ENCODE results near the gene BRSK2. TPM values are rescaled to one million over a fixed set of nuclear protein-coding genes. Genes with fewer than 3 reads are reported as not detected.

BRSK2 gene
- total and polyA plus RNA-seq, 9 of the 15 experiments (the other 6 are each of a cell fraction or from before 2014, with no cell fraction given): 0.06 to 0.52 (median 0.18) TPM; not detected in 5

DNA sequence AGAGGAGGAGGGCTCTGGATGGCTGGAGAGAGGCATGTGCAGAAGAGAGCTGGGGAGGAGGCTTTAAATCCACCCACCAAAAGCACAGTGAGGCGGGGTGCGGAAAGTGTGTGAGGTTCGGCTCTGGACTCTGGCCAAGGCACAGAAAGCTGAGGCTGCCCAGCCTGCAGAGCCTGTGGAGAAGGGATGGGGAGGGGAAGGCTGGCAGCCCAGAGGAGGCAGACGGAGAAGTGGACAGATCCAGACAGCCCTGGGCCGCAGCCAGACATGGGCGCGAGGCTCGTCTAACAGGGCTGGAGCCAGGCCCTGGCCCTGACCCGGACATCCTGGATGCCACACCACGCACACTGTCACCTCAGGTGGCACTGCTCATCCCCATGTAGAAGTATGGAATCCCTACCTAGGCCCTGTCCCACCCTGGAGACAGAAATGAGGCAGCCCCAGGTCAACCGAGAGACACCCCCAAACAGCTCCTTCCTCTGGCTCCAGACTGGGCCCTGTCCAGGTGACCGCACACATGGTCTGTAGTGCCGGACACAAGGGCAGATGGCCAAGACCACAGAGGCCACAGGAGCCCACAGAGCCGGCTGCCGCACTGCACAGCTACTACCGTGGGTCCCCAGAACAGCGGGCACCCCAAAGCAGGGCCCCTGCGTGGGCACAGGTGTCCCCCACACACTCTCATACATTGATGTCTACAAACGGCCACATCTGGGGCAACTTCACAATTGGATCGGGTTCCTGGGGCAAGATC is 113.4 kb downstream of the BRSK2 start:
- intact Hi-C loops (cut with micrococcal nuclease): no loop called here
- no TSS peak for BruUV-seq (replicated peaks)
- ChIA-PET CTCF (ENCODE audit: low intra/inter-chr PET ratio) (no interaction called here), POLR2A (interaction anchor here (0.6 kb wide), 2 partner anchors 46 to 299 kb away, joined by 3 read pairs; no protein-coding TSS in a partner anchor)
- no peak overlapping the region for H2AFZ ChIP-seq (ENCODE audit: low read depth, low read length)
- FAIRE-seq (no peak), DNase-seq (ENCODE audit: extremely low read depth in 1 of 4, low spot score in 3 of 4) (no peak), ATAC-seq (no peak)
- no peaks in the 10 kb centered on the region for H3K9me1 ChIP-seq (ENCODE audit: control insufficient read depth, insufficient read depth, low read length)
- 0 out of 2 replicates have a peak, but pooled peaks cover 7% of the 10 kb centered on the region for H3K9me3 ChIP-seq (replicated peaks; ENCODE audit: control insufficient read depth, insufficient read depth, low read depth, low read length)
- peaks cover 0 to 22% of the 10 kb centered on the region in 2 experiments; a peak in 2 of 5 replicates for H3K4me1 ChIP-seq (replicated peaks in 1 of 2; ENCODE audit: control insufficient read depth in 2 of 2, insufficient read depth in 2 of 2, low read length in 2 of 2)
- H3K9ac ChIP-seq (ENCODE audit: insufficient read depth in 1 of 2, low read depth in 2 of 2, low read length in 2 of 2): no peak overlapping the region; a peak in 1 of 4 replicates
- no peaks in the 10 kb centered on the region for H3K36me3 ChIP-seq (ENCODE audit: control insufficient read depth, insufficient read depth, low read length)
- in situ Hi-C loops (cut with MboI): no loop called here
- H3K4me3 ChIP-seq: no peak overlapping the region
- H3K79me2 ChIP-seq (ENCODE audit: control insufficient read depth, insufficient read depth, low read length): peaks cover 2% of the 10 kb centered on the region; the same call in 2 of the 3 replicates
- H4K20me1 ChIP-seq (replicated peaks; ENCODE audit: control insufficient read depth, insufficient read depth, low read length): peaks cover 18% of the 10 kb centered on the region
- no peak overlapping the region for H3K27ac ChIP-seq (ENCODE audit: extremely low read depth, low read depth, low read length)
- TF ChIP-seq HIVEP1 (CRISPR knock-in tag; IDR thresholded peaks at IDR 0.05) (no peak), DDX20 (tag; IDR thresholded peaks at IDR 0.05; ENCODE audit: low read depth) (no peak), ZFP30 (CRISPR knock-in tag; IDR thresholded peaks at IDR 0.05; ENCODE audit: borderline replicate concordance) (no peak), LCOR (CRISPR knock-in tag; IDR thresholded peaks at IDR 0.05) (no peak), ZC3H4 (CRISPR knock-in tag; IDR thresholded peaks at IDR 0.05; ENCODE audit: borderline replicate concordance) (no peak), CCAR2 (IDR thresholded peaks at IDR 0.05; ENCODE audit: low read depth, low read length) (no peak), ZNF589 (CRISPR knock-in tag; IDR thresholded peaks at IDR 0.05; ENCODE audit: low read depth) (no peak)
- TF ChIP-seq, protein P1, sequence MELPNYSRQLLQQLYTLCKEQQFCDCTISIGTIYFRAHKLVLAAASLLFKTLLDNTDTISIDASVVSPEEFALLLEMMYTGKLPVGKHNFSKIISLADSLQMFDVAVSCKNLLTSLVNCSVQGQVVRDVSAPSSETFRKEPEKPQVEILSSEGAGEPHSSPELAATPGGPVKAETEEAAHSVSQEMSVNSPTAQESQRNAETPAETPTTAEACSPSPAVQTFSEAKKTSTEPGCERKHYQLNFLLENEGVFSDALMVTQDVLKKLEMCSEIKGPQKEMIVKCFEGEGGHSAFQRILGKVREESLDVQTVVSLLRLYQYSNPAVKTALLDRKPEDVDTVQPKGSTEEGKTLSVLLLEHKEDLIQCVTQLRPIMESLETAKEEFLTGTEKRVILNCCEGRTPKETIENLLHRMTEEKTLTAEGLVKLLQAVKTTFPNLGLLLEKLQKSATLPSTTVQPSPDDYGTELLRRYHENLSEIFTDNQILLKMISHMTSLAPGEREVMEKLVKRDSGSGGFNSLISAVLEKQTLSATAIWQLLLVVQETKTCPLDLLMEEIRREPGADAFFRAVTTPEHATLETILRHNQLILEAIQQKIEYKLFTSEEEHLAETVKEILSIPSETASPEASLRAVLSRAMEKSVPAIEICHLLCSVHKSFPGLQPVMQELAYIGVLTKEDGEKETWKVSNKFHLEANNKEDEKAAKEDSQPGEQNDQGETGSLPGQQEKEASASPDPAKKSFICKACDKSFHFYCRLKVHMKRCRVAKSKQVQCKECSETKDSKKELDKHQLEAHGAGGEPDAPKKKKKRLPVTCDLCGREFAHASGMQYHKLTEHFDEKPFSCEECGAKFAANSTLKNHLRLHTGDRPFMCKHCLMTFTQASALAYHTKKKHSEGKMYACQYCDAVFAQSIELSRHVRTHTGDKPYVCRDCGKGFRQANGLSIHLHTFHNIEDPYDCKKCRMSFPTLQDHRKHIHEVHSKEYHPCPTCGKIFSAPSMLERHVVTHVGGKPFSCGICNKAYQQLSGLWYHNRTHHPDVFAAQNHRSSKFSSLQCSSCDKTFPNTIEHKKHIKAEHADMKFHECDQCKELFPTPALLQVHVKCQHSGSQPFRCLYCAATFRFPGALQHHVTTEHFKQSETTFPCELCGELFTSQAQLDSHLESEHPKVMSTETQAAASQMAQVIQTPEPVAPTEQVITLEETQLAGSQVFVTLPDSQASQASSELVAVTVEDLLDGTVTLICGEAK (IDR thresholded peaks at IDR 0.05): no peak
- TF ChIP-seq, protein P1 (CRISPR knock-in tag; IDR thresholded peaks at IDR 0.05): no peak
- TF ChIP-seq, protein P2, sequence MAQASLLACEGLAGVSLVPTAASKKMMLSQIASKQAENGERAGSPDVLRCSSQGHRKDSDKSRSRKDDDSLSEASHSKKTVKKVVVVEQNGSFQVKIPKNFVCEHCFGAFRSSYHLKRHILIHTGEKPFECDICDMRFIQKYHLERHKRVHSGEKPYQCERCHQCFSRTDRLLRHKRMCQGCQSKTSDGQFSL (CRISPR knock-in tag; IDR thresholded peaks at IDR 0.05): no peak
- TF ChIP-seq, protein P2 (tag; IDR thresholded peaks at IDR 0.05): no peak
- WGBS (ENCODE audit: insufficient coverage, low coverage, missing lambda C conversion rate): 87% methylated on average over 20 of the region's 20 CpGs
- H3K4me2 ChIP-seq (ENCODE audit: insufficient read depth, low read length): no peak overlapping the region
- H3K27me3 ChIP-seq (ENCODE audit: control insufficient read depth in 2 of 2, insufficient read depth in 2 of 2, low read length in 2 of 2): no peaks in the 10 kb centered on the region

Measured in K562 (cell line).